GM19238 (cell line): ENCODE measurements around the gene BRF1.
"Not testable (repeated sequence)": the region's sequence is repeated elsewhere in the genome, so short reads cannot be mapped to it uniquely, and the experiment has no call there.

Source experiments
- DNase-seq: peaks from one replicate; pipeline ENCODE4 v3.0.0; 2011; ENCODE audit warnings: low spot score; ENCODE audit not compliant: insufficient read length

Gene BRF1

DNA sequence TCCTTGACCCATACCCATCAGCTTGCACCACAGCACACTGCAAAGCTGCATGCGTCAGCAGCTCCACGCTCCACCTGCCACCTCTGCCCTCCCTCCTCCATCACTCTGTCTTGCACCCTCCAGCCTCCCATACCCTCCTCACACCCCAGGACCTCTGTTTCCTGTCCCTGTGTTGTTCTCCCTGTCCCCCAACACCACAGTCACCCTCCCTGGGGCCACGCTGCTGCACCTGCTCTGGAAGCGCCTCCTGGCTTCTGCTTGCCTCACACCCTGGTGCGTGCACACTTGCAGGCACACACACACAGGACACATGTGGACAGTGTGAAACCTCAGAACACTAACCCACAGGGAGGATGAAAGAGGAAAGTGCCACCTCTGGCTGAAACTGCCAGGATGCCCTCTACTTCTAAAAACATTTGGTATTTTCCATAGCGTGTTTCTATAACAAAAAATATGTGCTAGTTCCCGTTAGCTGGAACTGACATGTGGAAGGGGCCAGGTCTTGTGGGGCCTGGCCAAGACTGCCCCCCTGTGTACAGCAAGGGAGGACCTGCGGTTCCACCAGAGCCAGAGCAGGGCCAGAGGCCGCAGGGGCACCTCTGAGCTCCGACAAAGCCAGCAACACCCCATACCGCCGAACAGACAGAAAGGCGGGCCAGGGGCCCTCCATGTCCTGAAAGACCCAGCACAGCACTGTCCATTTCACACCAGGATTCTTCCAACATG lies 10.0 kb downstream of the BRF1 start:
- peak; percentile 47 for DNase-seq

DNA sequence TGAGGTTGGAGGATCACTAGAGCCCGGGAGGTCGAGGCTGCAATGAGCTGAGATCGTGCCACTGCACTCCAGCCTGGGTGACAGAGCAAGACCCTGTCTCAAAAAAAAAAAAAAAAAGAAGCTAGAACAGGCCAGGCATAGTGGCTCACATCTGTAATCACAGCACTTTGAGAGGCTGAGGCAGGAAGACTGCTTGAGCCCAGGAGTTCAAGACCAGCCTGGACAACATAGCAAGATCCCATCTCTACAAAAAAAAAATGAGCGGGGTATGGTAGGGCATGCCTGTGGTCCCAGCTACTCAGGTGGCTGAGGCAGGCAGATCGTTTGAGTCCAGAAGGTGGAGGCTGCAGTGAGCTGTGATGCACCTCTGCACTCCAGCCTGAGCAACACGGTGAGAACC lies 11.9 kb downstream of the BRF1 start:
- DNase-seq = not testable (repeated sequence)

- no peak for DNase-seq
Measured at GRCh38 chr14:105287249-105288102, 13.3 kb downstream of the BRF1 start.

DNA sequence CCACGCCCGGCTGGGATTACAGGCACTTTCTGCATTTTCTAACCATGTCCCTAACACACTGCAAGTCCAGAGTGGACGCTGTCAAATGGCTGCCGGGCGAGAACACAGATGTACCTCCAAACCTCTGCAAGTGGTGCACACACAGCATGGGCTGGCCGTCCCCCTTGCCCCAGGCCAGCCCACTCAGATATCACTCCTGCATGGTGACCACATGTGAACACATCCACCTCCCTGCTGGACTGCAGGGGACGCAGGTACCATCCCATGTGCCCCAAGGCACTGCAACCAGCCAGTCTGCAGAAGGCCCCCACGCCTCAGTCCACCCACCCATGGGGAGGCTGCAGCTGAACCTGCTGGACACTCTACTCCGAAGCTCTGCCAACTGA lies 14.0 kb downstream of the BRF1 start:
- no peak for DNase-seq

DNA sequence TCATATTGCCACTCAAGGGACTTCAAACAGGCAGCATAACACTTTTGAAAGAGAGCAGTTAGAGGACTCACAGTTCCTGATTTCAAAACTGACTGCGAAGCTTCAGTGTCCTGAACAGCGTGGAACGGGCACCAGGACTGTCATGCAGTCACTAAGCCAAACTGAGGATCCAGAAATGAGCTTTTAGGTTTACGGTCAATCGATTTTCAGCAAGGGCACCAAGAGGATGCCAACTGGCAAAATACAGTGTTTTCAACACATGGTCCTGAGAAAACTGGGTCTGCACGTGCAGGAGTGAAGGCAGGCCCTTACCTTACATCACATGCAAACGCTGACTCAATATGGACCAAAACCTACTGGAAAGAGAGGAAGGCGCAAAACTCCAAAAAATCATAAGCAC lies 15.6 kb downstream of the BRF1 start:
- no peak for DNase-seq

DNA sequence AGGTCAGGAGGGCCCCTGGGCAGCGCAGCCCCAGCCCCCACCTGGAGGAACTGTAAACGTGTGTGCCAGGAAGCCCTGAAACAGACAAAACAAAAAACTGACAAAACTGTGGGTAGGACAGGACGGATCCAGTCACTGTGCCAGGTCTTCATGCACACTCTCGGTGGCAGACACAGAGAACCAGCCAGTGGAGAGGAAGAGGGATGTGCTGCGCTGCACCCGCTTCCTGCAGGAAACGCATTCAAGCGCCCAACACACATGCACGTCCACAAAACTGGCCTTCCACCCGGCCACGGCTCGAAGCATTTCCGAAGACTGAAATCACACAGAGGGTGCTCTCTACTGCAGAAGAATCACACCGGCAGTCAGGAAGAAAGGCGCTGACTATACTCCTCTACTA lies 16.9 kb downstream of the BRF1 start:
- no peak for DNase-seq

GRCh38 chr14:105283028-105283427 lies 17.8 kb downstream of the BRF1 start:
- DNase-seq = no peak

DNA sequence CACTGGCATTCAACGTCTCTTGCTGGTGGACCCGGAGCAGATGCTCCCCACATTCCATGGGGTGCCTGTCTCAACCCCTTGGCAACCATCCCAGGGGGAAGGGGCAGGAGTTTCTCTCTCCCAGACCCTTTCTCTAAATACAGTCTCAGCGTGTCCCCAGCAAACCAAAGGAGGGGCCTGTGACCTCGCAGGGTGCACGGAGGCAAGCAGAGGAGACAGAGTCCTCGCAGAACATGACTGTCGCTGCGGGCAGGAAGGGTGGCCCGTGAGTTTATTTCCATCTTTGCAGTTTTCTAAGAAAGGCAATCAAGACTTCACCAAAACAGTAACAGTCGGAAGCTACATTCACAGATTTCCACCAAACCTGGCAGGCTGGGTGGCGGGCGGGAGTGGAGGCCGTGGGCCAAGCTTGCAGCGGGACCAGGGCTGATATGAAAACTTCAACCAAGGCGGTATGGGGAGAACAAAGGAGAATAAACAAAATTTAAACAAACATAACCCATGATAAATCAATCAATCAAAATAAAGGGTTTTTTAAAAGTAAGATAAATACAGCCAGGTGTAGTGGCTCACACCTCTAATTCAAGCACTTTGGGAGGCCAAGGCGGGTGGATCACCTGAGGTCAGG lies 18.6 kb downstream of the BRF1 start:
- DNase-seq = no peak

- no peak for DNase-seq
Measured at GRCh38 chr14:105281371-105282097, 19.3 kb downstream of the BRF1 start.

DNA sequence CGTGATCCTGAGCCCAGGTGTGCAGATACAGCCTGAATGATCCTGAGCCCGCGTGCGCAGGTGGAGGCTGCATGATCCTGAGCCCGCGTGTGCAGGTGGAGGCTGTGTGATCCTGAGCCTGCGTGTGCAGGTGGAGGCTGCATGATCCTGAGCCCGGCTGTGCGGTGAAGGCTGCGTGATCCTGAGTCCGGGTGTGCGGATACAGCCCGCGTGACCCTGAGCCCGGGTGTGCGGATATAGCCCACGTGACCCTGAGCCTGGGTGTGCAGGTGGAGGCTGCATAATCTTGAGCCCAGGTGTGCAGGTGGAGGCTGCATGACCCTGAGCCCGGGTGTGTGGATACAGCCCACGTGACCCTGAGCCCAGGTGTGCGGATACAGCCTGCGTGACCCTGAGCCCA lies 20.3 kb downstream of the BRF1 start:
- no peak for DNase-seq

GRCh38 chr14:105279642-105280361 lies 21.0 kb downstream of the BRF1 start:
- DNase-seq = no peak

DNA sequence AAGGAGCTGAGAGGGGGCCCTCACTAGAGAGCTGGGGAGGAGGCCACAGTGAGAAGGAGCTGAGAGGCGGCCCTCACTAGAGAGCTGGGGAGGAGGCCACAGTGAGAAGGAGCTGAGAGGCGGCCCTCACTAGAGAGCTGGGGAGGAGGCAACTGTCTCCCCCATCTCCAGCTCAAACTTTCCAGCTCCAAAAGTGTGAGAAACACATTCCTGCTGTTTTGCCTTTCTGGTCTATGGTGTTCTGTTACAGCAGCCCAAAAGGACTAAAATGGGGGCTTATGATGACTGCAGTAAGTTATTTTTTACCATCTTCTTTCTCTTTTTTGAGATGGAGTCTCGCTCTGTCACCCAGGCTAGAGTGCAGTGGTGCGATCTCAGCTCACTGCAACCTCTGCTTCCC lies 23.4 kb downstream of the BRF1 start:
- DNase-seq = not testable (repeated sequence)

DNA sequence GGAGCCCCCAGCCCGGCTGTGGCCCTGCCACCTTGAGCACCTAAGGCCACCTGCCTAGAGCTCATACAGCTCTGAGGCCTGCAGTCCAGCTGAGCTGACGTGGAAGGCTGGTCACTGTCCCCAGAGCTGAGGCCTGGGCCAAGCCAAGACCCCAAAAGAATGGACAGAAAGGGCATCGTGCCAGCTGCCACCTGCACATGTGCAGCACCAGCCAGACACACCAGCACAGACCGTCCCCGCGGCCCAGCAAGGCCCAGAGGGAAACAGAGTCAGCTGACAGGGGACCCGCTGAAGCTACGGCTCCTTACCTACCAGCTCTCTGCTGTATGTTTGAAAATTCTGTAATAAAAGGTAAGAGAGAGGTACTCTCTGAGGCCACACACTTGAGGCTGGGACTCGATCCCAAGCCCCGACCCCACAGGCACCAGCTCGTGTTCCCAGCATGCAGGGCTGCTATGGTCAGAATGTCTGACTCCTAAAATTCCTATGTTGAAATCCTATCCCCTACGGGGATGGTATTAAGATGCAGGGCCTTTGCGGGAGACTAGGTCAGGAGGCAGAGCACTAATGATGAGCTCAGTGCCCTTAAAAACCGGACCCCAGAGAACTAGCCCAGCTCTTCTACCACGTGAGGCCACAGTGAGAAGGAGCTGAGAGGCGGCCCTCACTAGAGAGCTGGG lies 25.4 kb downstream of the BRF1 start:
- no peak for DNase-seq

DNA sequence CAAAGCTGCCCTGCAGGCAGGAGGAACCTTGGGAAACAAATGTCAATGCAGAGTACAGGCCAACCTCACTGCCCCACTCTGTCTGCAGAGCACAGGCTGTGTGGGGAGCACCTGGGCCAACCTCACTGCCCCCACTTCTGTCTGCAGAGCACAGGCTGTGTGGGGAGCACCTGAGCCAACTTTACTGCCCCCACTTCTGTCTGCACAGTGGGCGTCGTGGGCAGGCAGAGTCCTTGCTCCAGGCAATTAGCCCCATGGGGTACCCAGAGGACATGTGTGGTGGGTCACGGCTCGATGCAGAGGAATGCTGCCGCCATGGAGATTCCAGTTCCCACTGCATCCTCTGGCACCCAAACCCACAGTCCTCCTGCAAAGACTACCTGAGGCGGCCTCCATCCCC lies 26.2 kb downstream of the BRF1 start:
- no peak for DNase-seq

GRCh38 chr14:105273062-105273461 lies 27.7 kb downstream of the BRF1 start:
- DNase-seq = no peak

DNA sequence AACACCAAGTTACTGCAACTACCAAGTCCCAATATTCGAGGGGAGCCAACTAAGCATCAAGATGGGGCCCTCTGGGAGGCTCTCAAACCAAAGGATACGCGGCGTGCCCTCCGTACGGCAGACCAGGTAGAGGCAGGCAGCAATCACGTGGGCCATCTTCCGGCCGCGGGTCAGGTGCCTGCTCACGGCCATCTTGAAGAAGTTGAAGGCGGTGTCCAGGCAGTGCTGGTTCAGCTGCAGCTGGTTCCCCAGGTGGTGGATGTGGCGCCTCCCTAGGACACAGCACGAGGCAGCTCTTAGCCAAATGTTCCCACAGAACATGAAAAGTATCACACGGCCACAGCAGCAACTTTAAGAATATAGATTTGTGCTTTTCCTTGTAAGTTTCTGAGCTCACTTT lies 28.2 kb downstream of the BRF1 start:
- no peak for DNase-seq

DNA sequence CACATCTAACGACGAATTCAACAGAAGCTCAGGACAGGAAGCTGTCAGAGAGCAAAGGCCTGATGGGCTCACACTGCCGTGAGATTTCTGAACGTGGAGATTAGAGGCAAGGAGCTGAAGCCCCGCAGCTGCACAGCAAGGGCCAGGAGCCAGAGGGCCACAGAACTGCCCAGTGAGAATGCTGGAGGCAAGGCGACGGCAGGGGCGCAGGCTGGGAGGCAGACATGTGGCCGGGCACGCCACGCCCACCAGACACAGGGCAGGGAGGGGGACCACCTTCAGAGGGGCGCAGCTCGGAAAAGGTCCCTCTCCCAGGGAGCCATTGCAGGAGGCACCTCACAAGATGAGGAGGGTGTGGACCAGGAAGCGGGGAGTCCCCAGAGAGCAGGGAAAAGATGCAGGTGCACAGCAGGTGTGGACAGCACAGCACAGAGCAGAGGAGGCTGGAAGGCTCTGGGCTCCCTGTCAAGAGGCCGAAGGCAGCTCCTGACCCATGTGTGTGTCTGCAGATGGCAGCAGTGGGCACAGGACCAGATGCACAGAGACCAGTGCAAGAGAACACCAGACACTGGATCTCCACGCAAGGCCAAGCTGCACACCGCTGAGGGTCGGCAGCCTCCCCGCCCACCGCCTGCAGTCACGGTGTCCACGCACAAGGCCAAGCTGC lies 29.4 kb downstream of the BRF1 start:
- DNase-seq = no peak

- no peak for DNase-seq
Measured at GRCh38 chr14:105269405-105269804, 31.4 kb downstream of the BRF1 start.

GRCh38 chr14:105268736-105269354 lies 32.0 kb downstream of the BRF1 start:
- DNase-seq = no peak
